Placental pericyte (primary cell): ENCODE measurements around the gene SZT2. TPM values are rescaled to one million over a fixed set of nuclear protein-coding genes. Genes with fewer than 3 reads are reported as not detected.

Source experiments
- small RNA-seq: library from RNA; depleted of rRNA; stranded (forward); fragments of <200 nt; gene quantifications from one replicate; pipeline ENCODE3, GENCODE V24; 2012; ENCODE audit warnings: low replicate concordance
- total RNA-seq: library from RNA; depleted of rRNA; stranded (reverse); fragments of >200 nt; gene quantifications from 2 replicates; pipeline ENCODE4 v1.2.3, GENCODE V29; 2012

SZT2 gene
- 32.8 and 46.4 TPM in 2 replicates for total RNA-seq

DNA sequence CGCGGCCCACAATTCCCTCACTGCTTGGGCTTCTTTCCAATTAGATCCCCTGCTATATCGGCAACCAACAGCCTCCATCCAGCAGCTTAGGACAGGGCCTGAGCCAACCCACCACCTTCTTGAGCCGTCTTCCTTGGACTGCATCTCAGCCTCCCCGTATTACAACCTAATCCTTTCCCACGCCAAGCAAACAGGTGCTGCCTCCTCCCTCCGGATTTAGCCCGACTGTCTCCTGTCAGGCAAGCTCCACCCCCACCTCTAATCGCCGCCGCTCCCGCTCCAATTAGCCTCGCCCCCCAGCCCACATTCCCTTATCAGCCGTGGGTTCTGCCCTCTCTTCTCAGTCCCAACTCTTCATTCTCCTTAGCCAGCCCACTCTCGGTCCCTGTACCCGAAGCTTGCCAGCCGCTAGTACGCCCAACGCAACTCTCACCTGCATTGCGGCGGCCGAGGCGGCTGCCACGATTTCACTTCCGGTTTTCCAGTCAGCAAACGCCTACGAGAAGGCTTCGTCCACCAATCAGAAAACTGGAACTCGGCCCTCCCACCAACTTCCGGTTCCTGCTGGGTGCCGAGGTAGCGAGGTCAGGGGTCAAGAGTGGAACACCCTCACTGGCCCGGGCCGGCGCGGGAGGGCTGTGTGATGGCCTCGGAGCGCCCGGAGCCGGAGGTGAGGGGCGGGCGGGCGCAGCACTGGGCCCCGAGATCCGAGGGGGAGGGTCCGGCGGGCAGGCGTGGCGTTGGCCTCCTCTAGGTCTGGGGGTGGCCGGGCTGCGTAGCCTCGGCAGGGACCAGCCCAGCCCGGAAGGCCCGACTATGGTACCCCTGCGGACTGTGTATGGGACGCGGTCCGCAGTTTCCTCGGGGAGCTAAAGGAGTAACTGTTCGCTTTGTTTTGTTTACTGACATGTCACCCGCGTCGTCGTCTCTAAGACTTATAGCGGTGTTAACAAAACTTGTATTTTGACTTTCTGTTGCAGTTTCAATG lies at the start of gene SZT2, which contains the start of gene MED8:
Gene SZT2 (plus strand): TSS at position 574 of the 988 bp plus-strand sequence. CDS start 70 bp downstream, at position 644.
Gene MED8 (minus strand): TSS at position 475 of the 988 bp plus-strand sequence. CDS start 36 bp downstream, at position 439.

GRCh38 chr1:43358746-43359693 lies 30.7 kb upstream of the SZT2 start, which contains the start of gene CDC20:
Gene CDC20, plus strand, starts transcription at chr1:43358981. Its CDS starts 235 bp downstream, at chr1:43359216.

GRCh38 chr1:43367904-43368645 lies 21.6 kb upstream of the SZT2 start, which contains the start of gene ELOVL1:
Gene ELOVL1, minus strand, starts transcription at chr1:43368011. Its CDS starts 2,402 bp downstream, at chr1:43365609.

DNA sequence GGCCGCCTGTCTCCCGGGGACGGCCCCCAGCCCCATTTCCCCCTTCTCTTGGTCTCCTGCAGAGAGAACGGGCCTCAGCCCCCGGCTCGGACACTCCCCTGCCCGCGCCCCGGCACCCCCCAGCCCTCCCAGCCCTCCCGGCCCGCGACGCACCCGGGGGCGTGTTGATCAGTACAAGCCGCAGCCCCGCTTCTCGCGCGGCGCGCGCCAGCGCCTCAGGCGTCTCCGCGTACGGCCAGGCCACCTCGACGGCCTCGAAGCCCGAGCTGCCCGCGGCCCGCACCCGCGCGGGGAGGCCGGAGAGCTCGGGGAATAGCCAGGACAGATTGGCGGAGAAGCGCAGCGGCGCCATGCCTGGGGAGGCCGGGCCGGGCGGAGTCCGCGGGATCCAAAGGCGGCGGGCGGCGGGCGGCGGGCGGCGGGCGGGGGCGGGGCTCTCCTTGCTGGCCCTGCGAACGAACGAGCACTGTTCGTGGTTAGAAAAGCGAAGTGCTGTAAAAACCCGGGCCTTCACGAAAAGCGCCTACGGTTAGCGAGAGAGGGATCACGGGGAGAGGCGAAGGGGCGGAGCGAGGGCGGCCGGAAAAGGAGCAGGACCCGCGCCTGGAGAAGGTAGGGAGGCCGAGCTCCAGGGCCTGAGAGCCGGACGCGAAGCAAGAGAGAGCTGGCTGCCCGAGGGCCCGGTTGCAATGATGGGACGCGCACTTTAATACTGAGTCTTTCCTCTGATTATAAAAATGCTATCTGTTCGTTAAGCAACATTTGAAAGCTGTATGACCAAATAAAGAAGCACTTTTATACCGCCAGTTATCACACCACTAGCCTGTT lies 64.0 kb downstream of the SZT2 start, which contains the start of gene HYI:
Gene HYI (minus strand): TSS at position 490 of the 828 bp plus-strand sequence. CDS start 138 bp downstream, at position 352.

Small RNAs within 50 kb of the gene (small RNA-seq; reads per million reads assigned to genes)
- not detected for gene MIR6735

Other genes starting within 250 kb of the SZT2 start
- gene EBNA1BP2, start 217.6 kb upstream of the SZT2 start, total RNA-seq, result 118 and 127 TPM in 2 replicates
- gene CFAP57, start 217.6 kb upstream of the SZT2 start, total RNA-seq, result 0.14 and 0.44 TPM in 2 replicates
- gene TMEM125, start 119.9 kb upstream of the SZT2 start, total RNA-seq, result not detected in 2 replicates
- not detected in 2 replicates for gene C1orf210, start 104.3 kb upstream of the SZT2 start, total RNA-seq
- 0.57 TPM in 1 of 2 replicates, not detected in the other for gene TIE1, start 88.9 kb upstream of the SZT2 start, total RNA-seq
- gene MPL, start 52.1 kb upstream of the SZT2 start, total RNA-seq, result 0.86 TPM in 1 of 2 replicates, not detected in the other
- gene CDC20, start 30.9 kb upstream of the SZT2 start, total RNA-seq, result 3.7 and 179 TPM in 2 replicates
- 66.3 and 93.5 TPM in 2 replicates for gene ELOVL1, start 21.9 kb upstream of the SZT2 start, total RNA-seq
- gene MED8, start 99 bp upstream of the SZT2 start, total RNA-seq, result 69.6 and 75.3 TPM in 2 replicates
- 126 and 202 TPM in 2 replicates for gene HYI, start 64.0 kb downstream of the SZT2 start, total RNA-seq
- 125 and 132 TPM in 2 replicates for gene PTPRF, start 141.0 kb downstream of the SZT2 start, total RNA-seq